Measurements from ENCODE around the gene DISP3.

The DISP3 gene

DNA sequence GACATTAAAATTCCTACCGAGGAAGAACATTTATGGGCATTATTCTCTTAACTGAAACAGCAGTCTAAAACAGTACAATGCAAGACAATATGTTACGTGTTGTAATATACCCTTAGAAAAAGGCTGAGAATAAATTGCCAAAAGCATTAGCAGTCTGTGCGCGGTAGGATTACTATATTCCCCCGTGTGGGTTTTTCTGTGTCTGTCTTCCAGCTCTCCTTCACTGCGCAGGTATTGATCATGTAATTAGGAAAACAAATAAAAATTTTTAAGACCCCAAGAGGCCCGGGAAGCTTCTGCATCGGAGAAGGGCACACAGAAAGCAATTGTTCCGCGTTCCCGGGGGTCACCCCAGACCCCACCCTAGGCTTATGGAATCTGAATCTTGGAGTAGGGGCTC lies 106.4 kb downstream of the DISP3 start:
- DNase-seq = no peak

Measured in activated CD4-positive, alpha-beta T cell treated with anti-CD3 and anti-CD28 coated beads for 1 hour (primary cell).